Stimulated activated CD4-positive, alpha-beta T cell treated with anti-CD3 and anti-CD28 coated beads, TNF-alpha, amount 100 ng/mL, for 48 hours (primary cell): ENCODE results near the gene TNNI2.

Experiments
- DNase-seq, 3 donors: peaks; one replicate each; pipeline ENCODE4 v3.0.0-alpha.2; 2020; ENCODE audit warnings: low read depth in 3 of 3

TNNI2 gene

DNA sequence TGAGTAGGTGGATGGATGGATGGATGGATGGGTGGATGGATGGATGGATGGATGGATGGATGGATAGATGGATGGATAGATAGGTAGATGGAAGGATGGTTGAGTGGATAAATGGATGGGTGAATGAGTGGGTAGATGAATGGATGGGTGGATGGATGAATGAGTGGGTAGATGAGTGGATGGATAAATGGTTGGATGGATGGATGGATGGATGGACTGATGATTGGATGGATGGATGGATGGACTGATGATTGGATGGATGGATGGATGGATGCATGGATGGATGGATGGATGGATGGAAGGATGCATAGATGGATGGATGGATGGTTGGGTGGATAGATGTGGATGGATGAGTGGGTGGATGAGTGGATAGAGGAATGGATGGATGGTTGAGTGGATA is 17.2 kb upstream of the TNNI2 start:
- no peak for DNase-seq

- no peak for DNase-seq
Measured at GRCh38 chr11:1822648-1823375, 16.0 kb upstream of the TNNI2 start.

GRCh38 chr11:1823376-1824220 is 15.2 kb upstream of the TNNI2 start:
- DNase-seq = no peak

DNA sequence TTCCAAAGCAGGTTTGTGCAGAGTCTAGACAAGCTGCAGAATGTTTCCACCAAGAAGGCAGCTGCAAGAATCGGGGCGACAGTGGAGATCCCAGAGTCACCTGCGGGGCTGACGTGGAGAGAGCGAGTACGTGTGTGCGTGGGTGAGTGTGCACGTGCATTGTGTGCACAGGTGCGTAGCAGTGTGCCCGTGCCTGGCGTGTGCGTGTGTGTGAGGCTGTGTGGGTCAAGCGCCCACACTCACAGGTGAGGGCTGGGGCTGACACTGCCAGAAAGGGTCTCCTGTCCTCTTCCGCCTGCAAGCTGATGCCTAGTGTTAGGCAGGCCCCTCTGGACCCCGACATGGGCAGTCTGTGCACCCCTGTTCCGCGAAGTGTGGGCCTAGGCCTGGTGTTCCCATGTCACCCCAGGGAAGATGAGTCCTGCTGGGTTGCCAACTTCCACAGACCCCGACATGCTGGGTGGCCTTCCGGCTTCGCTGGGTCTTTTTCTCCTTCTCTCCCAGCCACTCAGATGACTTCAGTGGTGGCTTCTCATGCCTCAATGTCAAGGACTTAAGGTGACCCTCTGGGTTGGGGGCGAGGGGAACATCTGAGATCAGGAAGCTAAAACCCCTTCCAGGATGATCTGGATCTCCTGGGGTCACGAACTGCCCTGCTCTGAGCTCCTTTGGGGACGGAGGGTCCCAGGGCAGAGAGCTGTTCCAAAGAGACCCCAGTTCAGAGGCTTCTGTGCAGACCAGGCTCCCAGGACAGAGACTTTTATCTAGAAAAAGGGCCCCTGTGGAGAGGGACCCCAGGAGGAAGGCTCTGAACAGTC is 14.4 kb upstream of the TNNI2 start:
- no peak for DNase-seq

GRCh38 chr11:1825039-1825740 is 13.6 kb upstream of the TNNI2 start:
- no peak for DNase-seq

- DNase-seq = no peak
Measured at GRCh38 chr11:1825785-1826451, 12.9 kb upstream of the TNNI2 start.

GRCh38 chr11:1826552-1827094 is 12.2 kb upstream of the TNNI2 start:
- DNase-seq = no peak

DNA sequence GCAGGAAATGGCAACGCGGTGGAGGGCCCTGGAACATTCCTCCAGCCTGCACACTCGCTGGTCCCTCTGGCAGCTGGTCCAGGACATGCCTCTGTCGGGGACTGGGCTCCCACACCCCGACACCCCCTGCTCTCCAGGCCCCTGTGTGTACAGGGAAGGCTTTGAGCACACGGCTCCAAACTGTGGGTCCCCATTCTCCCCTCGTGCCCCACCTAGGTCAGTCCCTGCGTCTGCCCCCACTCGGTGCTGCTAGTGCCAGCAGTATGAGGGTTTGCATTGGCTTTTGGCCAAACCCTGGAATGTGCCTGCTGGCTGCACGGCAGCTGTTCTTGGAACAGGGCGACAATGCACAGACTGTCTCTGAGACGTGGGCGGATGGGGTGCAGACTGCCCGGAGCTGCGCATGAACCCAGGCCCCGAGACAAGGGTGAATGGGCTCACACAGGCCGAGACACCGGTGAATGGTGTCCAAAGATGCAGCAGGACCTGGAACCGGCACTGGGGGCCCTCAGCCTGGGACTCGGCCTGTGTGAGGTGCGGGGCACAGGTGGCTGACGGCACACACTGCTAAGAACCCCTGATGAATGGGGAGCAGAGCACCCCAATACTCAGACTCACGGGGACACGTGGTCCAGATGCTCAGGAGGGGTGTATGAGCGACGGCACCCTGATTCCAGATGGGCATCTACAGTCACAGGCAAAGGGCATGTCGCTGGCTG is 11.5 kb upstream of the TNNI2 start:
- DNase-seq = no peak

DNA sequence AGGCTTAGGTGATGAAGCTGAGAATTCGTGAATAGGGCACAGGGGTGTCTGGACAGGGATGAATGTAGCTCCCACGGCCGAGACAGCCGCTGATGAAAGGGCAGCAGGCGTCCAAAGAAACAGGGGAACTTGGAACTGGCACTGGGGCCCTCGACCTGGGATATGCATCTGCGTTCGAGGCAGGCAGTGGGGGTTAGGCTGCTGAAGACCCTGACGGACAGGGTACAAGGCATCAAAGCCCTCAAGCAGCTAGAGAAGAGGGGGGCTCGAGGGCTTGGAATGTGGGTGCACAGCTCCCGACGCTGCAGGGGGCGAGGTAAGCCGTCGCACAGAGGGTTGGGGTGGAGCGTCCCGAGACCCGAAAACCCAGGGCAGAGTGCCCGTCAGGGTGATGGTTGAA is 10.8 kb upstream of the TNNI2 start:
- no peak for DNase-seq

GRCh38 chr11:1828542-1828941 is 10.2 kb upstream of the TNNI2 start:
- DNase-seq = no peak

DNA sequence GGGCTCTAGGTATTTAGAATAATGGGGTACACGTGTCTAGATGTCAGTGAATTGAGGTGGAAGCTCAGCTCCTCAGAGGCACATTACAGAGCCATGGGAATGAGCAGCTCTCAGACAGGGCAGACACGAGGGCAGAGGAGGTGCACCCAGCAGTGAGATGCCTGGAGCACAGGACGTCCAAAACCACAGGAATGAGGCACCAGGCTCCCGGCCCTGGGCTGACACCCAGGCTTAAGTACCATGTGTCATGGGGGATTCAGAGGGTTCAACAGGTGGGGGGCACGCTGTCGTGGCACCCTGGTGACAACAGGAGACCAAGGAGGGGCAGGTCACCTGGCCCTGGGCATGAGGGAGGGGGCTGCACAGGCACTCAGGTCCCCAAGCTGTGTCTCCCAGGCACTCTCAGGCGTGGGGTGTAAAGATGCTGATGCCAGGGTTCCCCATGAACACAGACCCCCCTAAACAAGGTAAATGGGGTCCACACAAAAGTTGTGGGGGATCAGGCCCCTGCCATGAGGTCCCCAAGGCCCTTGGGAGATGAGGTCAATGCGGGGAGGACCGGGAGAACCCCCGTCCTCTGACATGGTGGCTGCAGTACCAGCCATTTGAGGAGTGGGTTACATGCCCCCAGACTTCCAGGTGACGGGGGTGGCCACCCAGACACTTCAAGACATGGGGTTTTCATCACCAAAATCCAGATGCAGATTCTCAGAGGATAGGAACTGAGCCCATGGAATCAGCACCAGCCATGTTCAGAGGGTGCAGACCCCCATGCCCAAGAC is 9.6 kb upstream of the TNNI2 start:
- no peak for DNase-seq

GRCh38 chr11:1830004-1830321 is 8.8 kb upstream of the TNNI2 start:
- no peak for DNase-seq

DNA sequence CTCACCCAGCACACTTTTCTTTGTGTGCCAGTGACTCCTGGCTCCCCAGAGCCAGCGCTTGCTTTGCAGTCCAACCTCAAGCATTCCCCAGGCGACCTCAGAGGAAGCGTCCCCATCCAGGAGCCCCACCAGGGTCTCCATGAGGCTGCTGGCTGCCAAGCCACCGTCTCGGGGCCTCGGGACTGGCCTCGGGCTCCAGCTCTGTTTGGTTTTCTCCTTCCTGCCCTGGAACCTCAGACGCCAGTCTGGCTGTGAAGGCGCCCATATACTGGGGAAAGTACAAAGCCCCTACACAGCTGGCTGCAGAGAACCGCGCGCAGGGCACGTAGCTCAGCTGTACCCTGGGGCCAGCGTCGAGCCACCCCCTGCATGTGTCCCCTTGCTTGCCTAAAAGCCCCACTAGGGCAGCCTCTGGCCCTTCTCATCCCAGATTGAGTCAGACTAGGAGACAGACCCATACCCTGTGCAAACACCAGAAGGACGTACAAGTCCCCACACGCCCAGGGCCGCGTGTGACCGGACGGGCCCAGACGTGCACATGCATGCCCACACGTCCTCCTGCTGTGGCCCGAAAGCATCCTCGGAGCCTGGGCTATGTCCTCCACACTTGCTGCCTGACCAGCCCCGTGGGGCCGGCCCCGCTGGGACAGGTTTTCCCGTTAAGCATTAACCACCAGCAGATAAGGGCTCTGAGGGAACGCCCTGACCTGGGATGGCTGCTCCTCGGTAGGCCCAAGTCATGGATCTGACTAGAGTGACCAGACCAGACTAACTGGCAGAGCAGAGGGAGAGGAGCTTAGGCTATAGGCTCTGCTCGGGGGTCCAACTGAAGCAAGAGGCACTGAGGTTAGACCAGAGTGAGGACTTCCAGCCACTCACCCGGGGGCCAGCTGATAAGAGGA is 8.2 kb upstream of the TNNI2 start:
- DNase-seq = no peak

DNA sequence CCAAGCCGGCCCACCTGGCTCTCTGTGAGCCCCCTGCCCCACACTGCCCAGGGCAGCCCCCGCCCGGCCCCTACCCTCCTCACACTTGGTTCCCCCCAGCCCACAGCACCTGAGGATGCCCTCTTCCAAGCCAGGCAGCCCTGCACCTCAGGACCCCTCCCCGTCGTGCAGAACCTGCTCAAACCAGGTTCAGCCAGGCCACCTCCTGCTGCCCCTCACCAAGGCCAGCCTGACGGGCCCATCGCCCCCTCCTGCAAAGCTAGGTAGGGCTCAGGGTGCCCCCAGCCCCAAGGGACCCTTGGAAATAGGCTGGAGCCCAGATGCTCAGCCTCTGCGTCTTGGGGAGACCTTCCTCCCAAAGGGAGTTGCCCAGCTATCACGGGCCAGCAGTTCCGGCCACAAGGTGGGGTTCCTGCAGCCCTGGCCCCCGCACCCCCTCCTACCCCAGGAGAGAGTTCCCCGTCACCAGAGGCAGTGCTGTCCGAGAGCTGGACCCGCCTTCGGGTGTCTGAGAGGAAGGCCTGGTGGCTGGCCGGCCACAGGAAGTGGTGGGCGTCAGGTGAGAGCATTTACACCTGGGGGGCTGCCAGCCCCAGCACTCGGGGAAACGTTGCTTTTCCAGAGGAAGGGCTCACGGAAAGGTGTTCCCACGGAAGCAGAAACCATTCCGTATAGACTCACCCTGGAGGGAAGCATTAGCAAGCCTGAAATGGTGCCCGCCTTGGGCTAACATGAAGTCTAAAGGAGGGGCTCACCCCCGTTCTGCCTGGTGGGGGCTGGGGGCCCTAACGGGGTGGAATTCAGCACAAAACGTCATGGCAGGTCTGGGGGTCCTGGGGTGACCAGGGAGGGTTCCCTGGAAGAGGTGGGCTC is 7.2 kb upstream of the TNNI2 start:
- DNase-seq = no peak

DNA sequence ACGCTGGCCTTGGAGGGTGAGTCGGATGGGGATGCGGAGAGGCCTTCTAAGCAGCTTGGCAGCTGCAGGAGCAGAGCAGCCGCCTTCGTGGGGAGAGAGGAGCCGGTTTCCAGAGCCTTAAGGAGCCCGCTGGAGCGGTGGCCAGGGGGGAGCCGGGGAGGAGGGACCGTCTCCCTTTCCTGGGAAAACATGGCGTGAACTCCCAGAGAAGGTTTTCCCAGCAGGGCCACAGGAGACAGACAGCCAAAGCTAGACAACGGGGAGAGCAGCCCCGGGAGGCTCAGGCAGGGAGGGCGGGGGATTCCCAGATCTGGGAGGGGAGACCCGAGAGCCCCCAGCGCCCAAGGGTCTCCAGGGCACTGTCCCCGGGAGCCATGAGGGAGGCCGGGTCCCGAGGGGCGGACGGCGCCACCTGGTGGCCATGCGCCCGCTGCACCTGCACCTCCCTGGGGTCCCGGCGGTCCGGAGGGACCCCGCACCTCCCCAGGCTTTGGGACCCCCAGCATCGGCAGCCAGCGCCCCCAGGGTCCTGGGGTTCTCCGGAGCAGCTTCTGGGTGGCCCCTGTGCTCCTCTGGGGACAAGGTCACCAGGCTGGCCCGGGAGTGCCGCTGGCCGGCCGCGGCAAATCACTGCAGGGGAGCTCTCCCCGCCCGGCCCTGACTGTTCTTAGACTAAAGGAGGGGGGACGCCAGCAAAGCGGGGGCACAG is 6.4 kb upstream of the TNNI2 start:
- peak in 2 of 3 donors; percentile 43 to 64 for DNase-seq

GRCh38 chr11:1832920-1833295 is 5.9 kb upstream of the TNNI2 start:
- DNase-seq = no peak

DNA sequence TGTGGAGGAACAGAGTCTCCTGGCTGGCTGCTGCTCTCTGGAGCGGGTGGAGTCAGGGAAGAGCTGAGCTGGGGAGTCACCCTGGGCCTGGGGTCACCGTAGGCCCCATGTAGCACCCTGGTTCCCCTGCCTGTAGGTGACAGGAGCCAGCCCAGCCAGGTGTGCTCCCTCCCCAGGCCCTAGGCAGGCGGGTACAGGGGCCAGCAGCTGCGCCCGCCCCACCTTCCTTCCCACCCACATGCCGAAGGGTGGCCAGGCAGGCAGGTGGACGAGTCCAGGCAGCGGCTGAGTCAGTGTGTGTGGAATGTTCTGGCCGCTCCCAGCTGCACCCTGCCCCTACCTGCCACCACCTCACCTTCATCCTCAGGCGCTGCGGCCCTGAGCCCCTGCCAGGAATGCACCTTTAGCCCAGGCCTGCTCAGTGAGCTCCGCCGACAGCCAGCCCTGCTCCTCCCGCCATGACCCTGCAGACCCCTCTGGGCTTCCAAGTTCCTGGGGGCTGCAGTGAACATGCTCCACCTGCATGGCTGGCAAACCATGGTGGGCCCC is 4.6 kb upstream of the TNNI2 start:
- no peak for DNase-seq
